ENCODE data around the gene SLC38A2.
A peak's percentile ranks its signal among the peaks of the same experiment; 100 is the strongest.

The SLC38A2 gene

DNA sequence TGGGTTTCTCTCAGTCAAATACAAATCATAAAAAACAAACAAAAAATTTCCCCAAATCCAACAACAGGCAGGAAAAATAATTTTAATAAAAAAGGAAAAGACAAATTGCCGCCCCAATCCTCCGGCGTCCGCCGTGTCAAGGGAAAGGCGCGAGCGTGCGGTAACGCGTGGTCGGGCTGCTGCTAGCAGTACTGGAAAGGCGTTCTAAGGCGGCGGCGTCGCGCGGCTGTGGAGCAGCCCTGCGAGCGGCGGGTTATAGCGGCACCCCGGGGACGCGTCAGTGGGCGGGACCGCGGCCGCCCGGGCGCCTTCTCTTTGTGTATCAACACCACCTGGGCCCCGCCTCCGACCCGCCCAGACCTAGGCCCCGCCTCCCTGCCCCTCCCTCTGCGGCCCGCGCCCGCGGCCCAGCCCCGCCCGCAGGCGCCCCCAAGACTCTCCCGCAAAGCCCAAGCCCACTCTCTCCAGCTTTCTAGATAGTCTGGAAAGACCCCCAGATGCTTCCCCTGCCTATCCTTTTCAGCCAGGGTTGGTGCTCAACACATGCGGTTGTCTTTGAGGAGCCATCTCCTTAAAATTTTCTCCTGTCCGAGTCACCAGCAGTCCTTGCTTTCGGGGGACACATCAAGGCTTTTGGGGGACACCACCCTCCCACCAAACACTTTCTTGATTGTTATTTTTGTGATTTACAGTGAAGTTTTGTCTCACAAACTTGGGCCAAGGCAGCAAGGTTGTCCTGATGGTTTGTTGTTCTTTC lies at the start of gene SLC38A2:
Gene SLC38A2 (minus strand): TSS at position 230 of the 757 bp plus-strand sequence. CDS start 1,480 bp downstream, outside the sequence.
- TF ChIP-seq, protein P1, sequence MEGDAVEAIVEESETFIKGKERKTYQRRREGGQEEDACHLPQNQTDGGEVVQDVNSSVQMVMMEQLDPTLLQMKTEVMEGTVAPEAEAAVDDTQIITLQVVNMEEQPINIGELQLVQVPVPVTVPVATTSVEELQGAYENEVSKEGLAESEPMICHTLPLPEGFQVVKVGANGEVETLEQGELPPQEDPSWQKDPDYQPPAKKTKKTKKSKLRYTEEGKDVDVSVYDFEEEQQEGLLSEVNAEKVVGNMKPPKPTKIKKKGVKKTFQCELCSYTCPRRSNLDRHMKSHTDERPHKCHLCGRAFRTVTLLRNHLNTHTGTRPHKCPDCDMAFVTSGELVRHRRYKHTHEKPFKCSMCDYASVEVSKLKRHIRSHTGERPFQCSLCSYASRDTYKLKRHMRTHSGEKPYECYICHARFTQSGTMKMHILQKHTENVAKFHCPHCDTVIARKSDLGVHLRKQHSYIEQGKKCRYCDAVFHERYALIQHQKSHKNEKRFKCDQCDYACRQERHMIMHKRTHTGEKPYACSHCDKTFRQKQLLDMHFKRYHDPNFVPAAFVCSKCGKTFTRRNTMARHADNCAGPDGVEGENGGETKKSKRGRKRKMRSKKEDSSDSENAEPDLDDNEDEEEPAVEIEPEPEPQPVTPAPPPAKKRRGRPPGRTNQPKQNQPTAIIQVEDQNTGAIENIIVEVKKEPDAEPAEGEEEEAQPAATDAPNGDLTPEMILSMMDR (IDR thresholded peaks at IDR 0.05): no peak
- Histone ChIP-seq H3K4me1 (peaks cover 18% of the 10 kb centered on the region), H3K79me2 (peaks cover 17% of the 10 kb centered on the region)

DNA sequence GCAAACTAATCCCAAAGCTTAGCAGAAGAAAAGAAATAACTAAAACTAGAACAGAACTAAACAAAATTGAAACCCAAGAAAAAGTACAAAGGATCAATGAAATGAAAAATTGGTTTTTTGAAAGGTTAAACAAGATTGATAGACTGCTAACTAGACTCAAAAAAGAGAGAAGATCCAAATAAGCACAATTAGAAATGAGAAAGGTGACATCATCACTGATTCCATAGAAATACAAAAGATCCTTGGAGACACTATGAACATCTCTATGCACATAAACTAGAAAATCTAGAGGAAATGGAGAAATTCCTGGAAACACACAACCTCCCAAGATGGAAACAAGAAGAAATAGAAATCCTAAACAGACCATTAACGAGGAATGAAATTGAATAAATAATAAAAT lies 47.1 kb upstream of the SLC38A2 start:
- Histone ChIP-seq H2AFZ (no peak overlapping the region), H3K27ac (no peak overlapping the region), H3K4me3 (ENCODE audit: low read depth, low read length) (no peak overlapping the region), H3K36me3 (ENCODE audit: control insufficient read depth, insufficient read depth, low read length) (no peaks in the 10 kb centered on the region), H3K27me3 (ENCODE audit: control insufficient read depth, insufficient read depth, low read length) (no peaks in the 10 kb centered on the region), H3K9me3 (ENCODE audit: control insufficient read depth, low read length) (no peaks in the 10 kb centered on the region), H3K9ac (no peak overlapping the region), H3K4me2 (ENCODE audit: low read length) (no peak overlapping the region), H3K4me1 (no peaks in the 10 kb centered on the region), H3K79me2 (no peaks in the 10 kb centered on the region)
- TF ChIP-seq, protein P1 (IDR thresholded peaks at IDR 0.05): no peak

More for the DNA sequence above, at the start of gene SLC38A2:
- Histone ChIP-seq H3K9ac (peak within 1 kb of the TSS; percentile 99), H2AFZ (peak within 1 kb of the TSS; percentile 97), H3K36me3 (ENCODE audit: control insufficient read depth, insufficient read depth, low read length) (no peaks in the 10 kb centered on the region), H3K27me3 (ENCODE audit: control insufficient read depth, insufficient read depth, low read length) (no peaks in the 10 kb centered on the region), H3K4me3 (ENCODE audit: low read depth, low read length) (peak within 1 kb of the TSS; percentile 95), H3K4me2 (ENCODE audit: low read length) (peak within 1 kb of the TSS; percentile 63), H3K9me3 (ENCODE audit: control insufficient read depth, low read length) (no peaks in the 10 kb centered on the region), H3K27ac (peak within 1 kb of the TSS; percentile 99)

DNA sequence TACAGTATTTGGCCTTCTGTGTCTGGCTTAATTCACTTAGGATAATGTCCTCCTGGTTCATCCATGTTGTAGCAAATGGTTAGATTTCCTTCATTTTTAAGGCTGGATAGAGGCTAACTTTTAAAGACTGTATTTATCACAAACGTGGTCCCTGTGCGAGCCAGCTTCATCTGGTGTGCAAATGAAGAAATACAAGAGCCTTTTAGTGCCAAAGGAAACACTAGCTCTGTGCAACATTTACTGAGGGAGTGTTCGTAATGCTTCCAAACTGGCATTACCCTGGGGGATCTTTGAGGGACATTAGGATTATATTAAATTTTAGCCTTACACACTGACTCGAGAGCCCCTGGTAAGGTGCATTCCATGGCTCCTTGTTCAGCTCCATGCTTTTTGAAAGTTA lies 43.0 kb upstream of the SLC38A2 start:
- H3K9ac ChIP-seq: no peak overlapping the region
- no peak overlapping the region for H2AFZ ChIP-seq
- no peaks in the 10 kb centered on the region for H3K9me3 ChIP-seq (ENCODE audit: control insufficient read depth, low read length)
- no peak overlapping the region for H3K4me3 ChIP-seq (ENCODE audit: low read depth, low read length)
- no peaks in the 10 kb centered on the region for H3K4me1 ChIP-seq
- TF ChIP-seq, protein P1 (IDR thresholded peaks at IDR 0.05): no peak
- H3K27ac ChIP-seq: no peak overlapping the region
- no peaks in the 10 kb centered on the region for H3K79me2 ChIP-seq
- no peaks in the 10 kb centered on the region for H3K27me3 ChIP-seq (ENCODE audit: control insufficient read depth, insufficient read depth, low read length)
- H3K4me2 ChIP-seq (ENCODE audit: low read length): no peak overlapping the region
- no peaks in the 10 kb centered on the region for H3K36me3 ChIP-seq (ENCODE audit: control insufficient read depth, insufficient read depth, low read length)

DNA sequence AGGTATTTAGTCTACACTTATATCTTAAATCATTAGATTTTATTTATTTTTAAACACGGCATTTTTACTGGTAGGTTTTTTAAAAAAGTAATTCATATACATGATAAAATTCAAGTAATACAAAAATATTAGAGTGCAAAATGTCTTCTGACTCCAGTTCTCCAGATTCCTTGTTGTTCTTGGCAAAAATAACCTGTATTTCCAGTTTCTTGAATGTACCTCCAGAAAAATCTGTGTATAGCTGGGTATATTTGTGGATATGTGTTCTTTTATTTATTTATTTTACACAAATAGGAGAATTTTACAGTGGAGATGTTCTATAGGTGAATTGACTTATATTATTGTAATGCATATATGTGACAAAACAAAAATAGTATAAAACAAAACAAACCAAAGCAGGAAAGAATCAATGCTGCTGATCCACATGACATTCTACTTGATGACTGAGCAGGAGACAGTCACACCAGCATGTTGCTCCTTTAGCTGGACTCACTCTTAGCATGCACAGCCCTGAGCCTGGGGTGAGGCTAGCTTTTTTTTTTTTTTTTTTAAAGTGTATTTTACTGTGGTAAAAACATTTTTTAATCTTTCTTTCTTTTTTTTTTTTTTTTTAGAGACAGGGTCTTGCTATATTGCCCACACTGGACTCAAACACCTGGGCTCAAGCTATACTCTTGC lies 42.2 kb upstream of the SLC38A2 start:
- H3K9ac ChIP-seq: no peak overlapping the region
- no peaks in the 10 kb centered on the region for H3K79me2 ChIP-seq
- H3K27ac ChIP-seq: no peak overlapping the region
- TF ChIP-seq, protein P1 (IDR thresholded peaks at IDR 0.05): no peak
- H3K27me3 ChIP-seq (ENCODE audit: control insufficient read depth, insufficient read depth, low read length): no peaks in the 10 kb centered on the region
- no peaks in the 10 kb centered on the region for H3K36me3 ChIP-seq (ENCODE audit: control insufficient read depth, insufficient read depth, low read length)
- no peaks in the 10 kb centered on the region for H3K9me3 ChIP-seq (ENCODE audit: control insufficient read depth, low read length)
- H3K4me2 ChIP-seq (ENCODE audit: low read length): no peak overlapping the region
- H2AFZ ChIP-seq: no peak overlapping the region
- H3K4me1 ChIP-seq: no peaks in the 10 kb centered on the region
- H3K4me3 ChIP-seq (ENCODE audit: low read depth, low read length): no peak overlapping the region
